ENCODE data around the gene NTSR1.

GRCh38 chr20:62659488-62660239, 49.0 kb upstream of the NTSR1 start:
- TF ChIP-seq POLR2A (IDR thresholded peaks at IDR 0.05), result no peak
- TF ChIP-seq, protein P1, sequence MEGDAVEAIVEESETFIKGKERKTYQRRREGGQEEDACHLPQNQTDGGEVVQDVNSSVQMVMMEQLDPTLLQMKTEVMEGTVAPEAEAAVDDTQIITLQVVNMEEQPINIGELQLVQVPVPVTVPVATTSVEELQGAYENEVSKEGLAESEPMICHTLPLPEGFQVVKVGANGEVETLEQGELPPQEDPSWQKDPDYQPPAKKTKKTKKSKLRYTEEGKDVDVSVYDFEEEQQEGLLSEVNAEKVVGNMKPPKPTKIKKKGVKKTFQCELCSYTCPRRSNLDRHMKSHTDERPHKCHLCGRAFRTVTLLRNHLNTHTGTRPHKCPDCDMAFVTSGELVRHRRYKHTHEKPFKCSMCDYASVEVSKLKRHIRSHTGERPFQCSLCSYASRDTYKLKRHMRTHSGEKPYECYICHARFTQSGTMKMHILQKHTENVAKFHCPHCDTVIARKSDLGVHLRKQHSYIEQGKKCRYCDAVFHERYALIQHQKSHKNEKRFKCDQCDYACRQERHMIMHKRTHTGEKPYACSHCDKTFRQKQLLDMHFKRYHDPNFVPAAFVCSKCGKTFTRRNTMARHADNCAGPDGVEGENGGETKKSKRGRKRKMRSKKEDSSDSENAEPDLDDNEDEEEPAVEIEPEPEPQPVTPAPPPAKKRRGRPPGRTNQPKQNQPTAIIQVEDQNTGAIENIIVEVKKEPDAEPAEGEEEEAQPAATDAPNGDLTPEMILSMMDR (IDR thresholded peaks at IDR 0.05), result no peak
